HG03354 (cell line): ENCODE results near the gene THUMPD2.
"Not testable (repeated sequence)": the region's sequence is repeated elsewhere in the genome, so short reads cannot be mapped to it uniquely, and the experiment has no call there.

Experiments
- ATAC-seq: cut with Tn5 transposase; IDR thresholded peaks from one replicate; pipeline ENCODE4 v1.9.1; 2021; ENCODE audit warnings: mild to moderate bottlenecking; ENCODE audit not compliant: unreplicated experiment, poor library complexity, severe bottlenecking

THUMPD2 gene, protein sequence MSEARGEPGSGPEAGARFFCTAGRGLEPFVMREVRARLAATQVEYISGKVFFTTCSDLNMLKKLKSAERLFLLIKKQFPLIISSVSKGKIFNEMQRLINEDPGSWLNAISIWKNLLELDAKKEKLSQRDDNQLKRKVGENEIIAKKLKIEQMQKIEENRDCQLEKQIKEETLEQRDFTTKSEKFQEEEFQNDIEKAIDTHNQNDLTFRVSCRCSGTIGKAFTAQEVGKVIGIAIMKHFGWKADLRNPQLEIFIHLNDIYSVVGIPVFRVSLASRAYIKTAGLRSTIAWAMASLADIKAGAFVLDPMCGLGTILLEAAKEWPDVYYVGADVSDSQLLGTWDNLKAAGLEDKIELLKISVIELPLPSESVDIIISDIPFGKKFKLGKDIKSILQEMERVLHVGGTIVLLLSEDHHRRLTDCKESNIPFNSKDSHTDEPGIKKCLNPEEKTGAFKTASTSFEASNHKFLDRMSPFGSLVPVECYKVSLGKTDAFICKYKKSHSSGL

DNA sequence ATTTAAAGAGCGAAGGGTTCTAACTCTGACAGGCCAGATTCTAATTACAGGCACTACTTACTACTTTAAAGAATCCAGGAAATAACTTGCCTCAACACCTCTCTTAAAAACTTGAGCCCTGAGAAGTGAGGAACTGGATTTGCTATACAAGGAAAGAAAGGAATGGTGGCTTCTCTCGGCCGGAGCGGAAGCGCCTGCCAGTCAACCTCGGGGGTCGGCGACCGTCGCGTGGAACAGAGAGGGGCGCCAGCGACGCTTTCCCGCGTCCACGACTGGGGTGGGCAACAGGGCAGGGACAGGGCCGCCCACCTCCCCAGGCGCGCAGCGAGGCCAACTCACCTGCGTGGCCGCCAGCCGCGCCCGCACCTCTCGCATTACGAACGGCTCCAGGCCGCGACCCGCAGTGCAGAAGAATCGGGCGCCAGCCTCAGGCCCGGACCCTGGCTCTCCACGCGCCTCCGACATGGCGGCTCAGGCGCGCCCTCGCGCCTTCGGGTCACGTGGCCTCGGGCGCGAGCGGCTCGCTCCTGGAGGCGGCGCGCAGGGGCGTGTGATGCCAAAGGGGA lies at the start of gene THUMPD2:
TSS of gene THUMPD2 (minus strand) at position 484 of the 566 bp plus-strand sequence. CDS start at position 465, 19 bp downstream.
- peak; percentile 80 for ATAC-seq

DNA sequence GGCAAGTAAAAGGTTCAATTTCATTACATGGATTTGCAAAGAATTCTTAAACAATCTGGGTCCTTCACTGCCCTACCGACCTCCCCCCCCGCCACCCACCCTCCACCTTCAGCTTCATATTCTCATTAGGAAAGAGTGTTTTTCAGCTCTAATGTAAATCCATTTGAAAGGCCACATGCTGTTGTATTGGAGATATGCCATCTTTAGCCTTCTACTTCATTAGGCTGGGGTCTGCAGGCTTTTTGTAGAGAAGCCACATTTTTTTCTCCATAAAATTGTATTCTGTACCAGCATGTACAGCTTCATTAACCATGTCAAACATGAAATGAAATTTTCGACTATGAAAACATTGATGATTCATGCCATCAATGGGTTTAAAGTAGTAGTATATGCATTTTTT lies 42.8 kb upstream of the THUMPD2 start:
- no peak for ATAC-seq

DNA sequence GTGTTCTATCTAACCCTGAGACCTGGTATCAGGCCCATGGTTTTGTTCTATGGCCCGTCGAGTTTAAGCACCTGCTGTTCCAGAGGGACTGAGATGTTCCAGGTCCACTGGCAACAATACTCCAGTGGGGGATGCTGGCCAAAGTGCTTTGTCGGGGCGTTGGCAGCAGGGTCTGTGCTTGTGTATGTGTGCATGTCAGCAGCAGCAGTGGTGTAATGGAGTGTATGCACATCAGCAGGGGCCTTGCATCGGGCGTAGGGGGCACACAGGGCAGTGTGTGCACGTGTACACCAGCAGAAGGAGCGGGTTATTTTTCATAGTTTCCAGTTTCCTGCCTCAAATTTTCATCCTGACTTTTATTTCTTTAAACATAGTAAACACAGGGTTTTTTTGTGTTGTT lies 37.8 kb upstream of the THUMPD2 start:
- no peak for ATAC-seq

DNA sequence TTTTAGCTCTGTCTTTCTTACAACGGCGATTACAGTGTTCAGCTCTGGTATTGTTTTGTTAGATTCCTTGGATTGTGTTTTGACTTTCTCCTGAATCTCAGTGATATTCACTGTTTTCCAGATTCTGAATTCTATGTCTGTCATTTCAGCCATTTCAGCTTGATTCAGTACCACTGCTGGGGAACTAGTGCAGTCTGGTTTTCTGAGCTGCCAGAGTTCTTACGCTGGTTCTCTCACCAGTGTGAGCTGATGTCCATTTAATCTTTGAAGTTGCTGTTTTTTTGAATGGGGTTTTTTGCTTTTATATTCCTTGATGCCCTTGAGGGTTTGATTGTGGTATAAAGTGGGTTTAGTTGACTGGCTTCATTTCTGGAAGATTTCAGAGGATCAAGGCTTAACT lies 37.4 kb upstream of the THUMPD2 start:
- ATAC-seq: no peak

DNA sequence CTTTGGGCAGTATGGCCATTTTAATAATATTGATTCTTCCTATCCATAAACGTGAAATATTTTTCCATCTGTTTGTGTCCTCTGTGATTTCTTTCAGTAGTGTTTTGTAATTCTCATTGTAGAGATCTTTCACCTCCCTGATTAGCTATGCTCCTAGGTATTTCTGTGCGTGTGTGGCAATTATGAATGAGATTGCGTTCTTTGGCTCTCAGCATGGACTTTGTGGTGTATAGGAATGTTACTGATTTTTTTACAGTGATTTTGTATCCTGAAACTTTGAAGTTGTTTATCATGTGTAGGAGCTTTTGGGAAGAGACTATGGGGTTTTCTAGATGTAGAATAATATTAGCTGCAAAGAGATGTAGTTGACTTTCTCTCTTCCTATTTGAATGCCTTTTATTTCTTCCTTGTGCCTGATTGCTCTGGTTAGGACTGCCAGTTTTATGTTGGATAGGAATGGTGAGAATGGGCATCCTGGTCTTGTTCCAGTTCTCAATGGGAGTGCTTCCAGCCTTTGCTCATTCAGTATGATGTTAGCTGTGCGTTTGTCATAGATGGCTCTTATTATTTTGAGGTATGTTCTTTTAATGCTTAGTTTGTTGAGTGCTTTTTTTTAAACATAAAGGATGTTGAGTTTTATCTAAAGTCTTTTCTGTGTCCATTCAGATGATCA lies 27.0 kb upstream of the THUMPD2 start:
- ATAC-seq: no peak

DNA sequence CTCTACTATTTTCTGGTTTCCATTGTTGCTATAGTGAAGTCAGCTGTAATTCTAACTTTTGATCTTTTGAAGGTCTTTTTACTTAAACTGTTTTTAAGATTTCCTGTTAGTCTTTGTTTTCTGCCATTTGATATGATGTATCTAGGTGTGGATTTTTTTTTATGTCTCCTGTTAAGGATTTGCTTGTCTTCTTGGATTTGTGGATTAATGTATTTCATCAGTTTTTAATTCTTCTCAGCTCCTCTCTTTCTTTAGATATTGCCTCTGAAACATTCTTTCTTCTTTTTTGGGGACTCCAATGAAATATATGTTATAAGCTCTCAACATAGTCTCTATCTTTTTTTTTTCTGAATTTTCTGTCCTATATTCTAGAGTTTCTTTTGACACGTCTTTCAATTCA lies 24.8 kb upstream of the THUMPD2 start:
- ATAC-seq: no peak

DNA sequence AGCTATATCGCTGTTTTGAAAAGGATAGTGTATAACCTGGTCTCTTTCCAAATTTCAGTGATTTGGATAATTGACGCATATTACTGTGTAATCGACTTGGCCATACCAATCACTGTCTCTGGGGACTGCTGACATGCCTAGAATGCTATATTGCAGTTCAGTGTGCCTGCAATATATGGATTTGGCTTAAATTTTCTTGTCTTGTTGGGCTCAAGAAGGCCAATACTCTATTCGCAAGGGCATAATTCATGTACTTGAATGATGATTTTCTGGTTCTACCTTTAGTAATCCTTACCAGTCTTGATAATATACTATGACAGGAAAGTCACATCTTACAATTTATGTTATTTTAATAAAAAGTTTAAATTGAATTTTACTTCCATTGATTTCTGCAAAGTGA lies 21.7 kb upstream of the THUMPD2 start:
- no peak for ATAC-seq

DNA sequence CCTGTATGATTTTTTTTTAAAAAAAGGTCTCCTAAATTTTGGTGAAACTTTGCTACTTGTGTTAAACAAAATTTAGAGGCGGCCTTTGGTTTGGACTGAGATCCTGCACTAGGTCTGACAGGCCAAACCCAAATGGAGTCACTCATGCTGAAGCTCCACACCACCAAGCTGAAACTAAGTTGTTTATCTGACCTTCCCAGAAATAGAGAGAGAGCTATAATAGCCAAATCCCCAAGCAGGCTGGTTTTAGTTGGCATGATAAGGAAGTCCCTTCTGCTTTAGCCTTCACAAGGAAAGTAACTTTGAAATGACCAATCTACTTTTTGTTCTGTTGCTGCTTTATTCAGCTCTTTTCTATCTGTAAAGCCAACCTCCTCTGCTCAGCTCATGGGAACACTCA lies 17.1 kb upstream of the THUMPD2 start:
- ATAC-seq: no peak

DNA sequence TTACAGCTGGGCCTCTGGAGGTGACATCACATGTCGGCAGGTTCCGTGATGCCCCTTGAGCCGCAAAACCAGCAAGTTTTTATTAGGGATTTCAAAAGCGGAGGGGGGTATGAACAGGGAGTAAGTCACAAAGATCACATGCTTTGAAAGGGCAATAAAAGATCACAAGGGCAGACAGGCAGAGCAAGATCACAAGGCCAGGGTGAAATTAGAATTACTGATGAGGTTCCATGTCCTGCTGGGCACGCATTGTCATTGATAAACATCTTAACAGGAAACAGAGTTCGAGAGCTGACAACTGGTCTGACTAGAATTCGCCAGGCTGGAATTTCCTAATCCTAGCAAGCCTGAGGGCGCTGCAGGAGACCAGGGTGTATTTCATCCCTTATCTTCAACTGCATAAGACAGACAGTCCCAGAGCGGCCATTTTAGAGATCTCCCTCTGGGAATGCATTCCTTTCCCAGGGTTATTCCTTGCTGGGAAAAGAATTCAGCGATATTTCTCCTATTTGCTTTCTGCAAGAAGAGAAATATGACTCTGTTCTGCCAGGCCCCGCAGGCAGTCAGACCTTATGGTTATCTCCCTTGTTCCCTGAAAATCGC lies 11.3 kb upstream of the THUMPD2 start:
- ATAC-seq: not testable (repeated sequence)

DNA sequence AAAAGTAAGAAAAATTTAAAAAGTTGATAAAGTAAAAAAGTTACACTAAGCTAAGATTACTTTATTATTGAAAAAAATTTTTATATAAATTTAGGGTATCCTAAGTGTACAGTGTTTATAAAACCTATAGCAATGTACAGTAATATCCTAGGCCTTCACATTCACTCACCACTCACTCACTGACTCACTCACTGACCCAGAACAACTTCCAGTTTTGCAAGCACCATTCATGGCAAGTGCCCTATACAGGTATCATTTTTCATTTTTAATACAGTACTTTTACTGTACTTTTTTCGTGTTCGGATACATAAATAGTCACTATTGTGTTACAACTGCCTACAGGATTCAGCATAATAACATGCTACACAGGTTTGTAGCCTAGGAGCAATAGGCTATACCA lies 8.9 kb upstream of the THUMPD2 start:
- ATAC-seq: no peak

DNA sequence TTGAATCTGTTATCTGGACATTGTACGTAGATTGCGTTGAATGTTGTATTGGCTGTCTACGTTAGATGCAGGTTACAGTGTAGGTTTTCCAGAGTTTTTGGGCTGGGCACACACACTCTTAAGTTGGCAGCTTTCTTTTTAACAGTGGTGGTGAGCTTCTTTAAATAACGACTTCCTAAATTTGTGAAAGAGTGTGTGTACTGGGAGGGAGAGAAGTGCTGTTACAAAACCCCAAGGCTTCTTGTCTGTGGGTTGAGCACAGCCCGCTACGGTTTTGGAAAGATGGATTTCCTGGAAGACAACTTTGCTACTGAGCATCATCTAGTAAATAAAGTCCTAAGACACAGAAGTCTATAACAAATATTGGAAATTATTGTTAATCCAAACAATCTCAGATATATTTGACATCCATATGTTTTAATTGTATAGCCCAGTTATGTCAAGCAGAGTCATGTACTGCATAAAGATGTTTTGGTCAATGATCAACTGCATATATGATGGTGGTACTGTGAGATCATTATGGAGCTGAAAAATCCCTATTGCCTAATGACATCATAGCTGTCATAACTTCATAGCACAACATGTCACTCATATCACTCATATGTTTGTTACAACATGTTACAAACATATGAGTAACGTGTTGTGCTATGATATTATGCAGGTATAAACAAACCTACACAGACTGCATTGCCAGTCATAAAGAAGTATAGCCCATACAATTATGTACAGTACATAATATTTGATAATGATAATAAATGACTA lies 7.9 kb upstream of the THUMPD2 start:
- no peak for ATAC-seq

DNA sequence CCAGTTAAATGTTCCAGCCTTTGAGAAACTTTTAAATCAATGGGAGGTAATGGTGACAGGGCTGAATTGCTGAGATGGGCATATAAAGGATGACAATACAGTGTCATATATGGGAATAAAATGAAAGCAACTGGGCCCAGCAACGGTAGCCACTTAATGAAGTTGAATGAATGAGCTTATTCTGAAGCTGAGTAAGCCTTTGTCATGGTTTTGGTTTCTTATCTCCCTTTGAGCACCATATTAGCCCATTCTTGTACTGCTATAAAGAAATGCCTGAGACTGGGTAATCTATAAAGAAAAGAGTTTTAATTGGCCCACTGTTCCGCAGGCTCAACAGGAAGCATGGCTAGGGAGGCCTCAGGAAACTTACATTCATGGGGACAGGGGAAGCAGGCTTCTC lies 3.5 kb upstream of the THUMPD2 start:
- no peak for ATAC-seq

DNA sequence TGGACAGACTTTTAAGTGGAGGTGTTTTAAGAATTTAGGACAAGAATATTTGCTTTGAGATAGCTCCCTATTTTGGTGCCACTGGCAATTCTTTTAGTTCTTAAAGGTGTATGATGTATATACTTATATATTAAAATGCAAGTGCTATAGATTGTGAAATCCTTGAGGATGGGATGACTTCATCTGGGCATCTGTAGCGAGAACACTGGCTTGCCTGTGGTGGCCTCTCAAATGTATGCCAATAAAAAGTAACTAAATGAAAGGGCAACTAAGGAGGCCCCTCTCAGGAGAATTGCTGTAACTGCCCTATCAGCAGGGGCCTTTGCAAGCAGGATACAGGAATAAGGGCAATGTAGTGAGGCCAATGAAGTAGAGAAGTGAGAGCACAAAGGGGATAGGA lies 2.6 kb upstream of the THUMPD2 start:
- ATAC-seq: no peak

DNA sequence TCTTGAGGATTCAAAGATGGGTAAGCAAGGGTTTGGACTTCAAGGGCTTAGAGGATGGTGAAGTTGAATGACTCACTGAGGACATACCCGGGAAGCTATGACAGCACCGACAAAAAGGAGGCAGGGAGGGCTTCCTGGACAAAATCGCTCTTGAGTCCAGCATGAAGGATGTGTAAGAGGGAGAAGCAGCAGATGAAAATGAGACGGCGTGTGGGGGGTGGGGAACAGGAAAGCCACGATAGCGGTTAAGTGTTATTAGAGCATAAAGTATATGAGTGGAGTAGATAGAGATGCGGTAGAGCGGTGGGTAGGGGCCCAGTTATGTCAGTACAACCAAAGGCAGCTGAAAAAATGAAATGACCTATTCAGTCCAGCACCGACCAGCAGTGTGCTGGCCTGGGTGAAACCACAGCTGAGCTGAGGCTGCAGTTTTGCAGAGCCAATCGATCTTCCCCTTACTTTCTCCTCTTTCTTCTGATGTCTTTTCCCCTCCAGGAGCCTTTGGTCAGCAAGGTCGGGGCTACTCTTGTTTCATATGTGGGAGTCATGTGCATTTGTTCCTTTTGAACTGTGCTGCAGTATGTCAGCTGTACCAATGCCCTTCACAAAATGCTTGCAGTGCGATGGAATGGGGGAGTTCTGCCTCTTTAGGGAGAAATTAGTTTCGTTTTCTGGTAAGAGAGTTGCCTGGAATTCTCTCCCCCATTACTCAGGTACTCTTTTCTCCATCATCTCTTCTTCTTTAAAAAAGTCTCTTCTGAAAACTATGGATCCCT lies 2.0 kb upstream of the THUMPD2 start:
- no peak for ATAC-seq

DNA sequence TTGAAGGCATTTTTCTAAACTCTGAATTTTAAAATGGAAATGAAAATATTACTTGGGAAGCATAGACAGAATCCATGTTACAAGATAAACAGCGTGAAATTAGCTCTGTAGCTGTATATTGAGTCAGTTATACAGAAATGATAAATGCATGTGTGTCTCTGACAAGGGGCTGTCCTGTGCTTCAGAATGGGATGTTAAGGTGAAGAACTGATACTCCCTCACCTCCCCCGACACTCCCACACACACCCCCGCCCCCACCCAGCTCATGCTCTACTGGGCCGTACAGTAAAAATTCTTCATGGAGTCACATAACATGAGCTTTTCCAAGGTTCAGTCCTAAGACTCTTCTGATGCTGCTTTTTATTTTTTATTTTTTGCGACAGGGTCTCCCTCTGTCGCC lies 869 bp upstream of the THUMPD2 start:
- no peak for ATAC-seq

DNA sequence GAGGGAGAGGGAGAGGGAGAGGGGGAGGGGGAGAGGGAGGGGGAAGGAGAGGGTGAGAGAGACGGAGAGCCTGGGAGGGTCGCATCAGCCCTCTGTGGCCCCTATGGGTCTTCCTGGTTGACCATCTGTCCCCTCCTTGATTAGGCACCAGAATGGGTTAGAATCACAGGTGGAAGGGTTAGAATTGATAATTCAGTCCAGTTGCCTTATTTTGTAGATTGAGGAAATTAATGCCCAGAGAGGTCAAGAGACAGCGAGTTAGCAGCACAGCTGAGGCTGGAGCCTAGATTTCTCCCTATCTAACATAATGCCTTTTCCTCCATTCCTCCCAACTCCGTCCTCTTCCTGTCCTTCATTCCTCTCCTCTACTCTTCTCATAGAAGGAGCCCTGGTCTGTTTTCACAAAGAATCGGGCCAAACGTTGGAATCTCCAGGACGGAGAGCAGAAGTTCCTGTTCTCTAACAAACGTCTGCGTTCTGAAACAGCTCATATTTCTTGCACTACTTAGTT lies 338 bp upstream of the THUMPD2 start:
- no peak for ATAC-seq

DNA sequence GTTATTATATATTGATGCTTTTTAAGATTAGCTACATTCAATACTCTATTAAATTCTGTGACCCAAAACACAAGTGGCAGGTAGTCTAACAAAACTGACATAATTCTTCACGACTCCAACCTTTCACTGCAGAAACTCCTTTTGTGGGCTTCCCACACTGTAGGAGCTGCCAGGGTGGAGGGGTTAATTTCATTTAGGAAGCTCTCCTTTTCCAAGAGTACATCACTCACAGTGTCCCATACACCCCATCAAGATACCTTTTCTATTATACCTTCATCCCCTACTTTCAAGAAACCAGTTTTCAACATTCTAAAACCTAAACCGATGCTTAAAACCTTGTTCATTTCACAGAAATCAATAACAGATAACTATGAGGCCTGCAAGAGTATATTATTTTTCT lies 825 bp downstream of the THUMPD2 start:
- peak; percentile 2 for ATAC-seq

DNA sequence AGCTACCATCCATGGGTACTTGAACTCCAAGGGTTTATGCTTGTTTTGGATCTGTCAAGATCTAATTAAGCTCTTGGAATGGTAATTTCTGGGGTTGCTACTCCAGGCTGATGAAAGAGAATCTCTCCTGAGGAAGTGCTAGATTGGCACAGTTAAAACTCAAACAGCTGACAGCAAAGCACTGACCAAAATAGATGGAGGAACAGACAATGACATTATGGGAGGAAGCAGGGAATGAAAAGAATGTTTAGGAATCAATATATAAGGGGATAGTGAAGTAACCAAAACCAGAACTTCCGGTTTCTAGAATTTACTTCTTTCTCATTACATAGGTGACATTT lies 6.3 kb downstream of the THUMPD2 start:
- ATAC-seq: no peak
